NCI-H82 treated with DMSO at 0.1 percent for 48 hours (cell line): ENCODE data around the gene ERBB4.

Experiments used
- DNase-seq: peaks from one replicate; lab custom pipeline; 2025; ENCODE audit not compliant: unreplicated experiment; lab: John Stamatoyannopoulos, UW

ERBB4 gene

GRCh38 chr2:212538305-212539071 is at the start of gene ERBB4:
Gene ERBB4 (minus strand): TSS chr2:212538802. CDS start chr2:212538530, 272 bp downstream.
- DNase-seq, result no peak

GRCh38 chr2:212580117-212580516 is 41.5 kb upstream of the ERBB4 start:
- DNase-seq, result no peak

GRCh38 chr2:212556296-212556695 is 17.7 kb upstream of the ERBB4 start:
- DNase-seq, result no peak

- no peak for DNase-seq
These were observed 15.6 kb upstream of the ERBB4 start for GRCh38 chr2:212554233-212554632.

GRCh38 chr2:212549941-212550340 is 11.3 kb upstream of the ERBB4 start:
- no peak for DNase-seq

- DNase-seq, result no peak
These were observed 10.9 kb upstream of the ERBB4 start for GRCh38 chr2:212549463-212549862.

GRCh38 chr2:212548455-212548819 is 9.8 kb upstream of the ERBB4 start:
- peak; percentile 15 for DNase-seq

GRCh38 chr2:212547716-212548454 is 9.3 kb upstream of the ERBB4 start:
- DNase-seq, result no peak

- DNase-seq, result no peak
These were observed 8.1 kb upstream of the ERBB4 start for GRCh38 chr2:212546669-212547068.

- no peak for DNase-seq
These were observed 1.7 kb upstream of the ERBB4 start for GRCh38 chr2:212540341-212540740.

GRCh38 chr2:212539072-212539880 is 674 bp upstream of the ERBB4 start:
- no peak for DNase-seq

GRCh38 chr2:212537726-212538304 is 787 bp downstream of the ERBB4 start:
- no peak for DNase-seq

- DNase-seq, result no peak
These were observed 1.5 kb downstream of the ERBB4 start for GRCh38 chr2:212536817-212537725.

- DNase-seq, result no peak
These were observed 2.4 kb downstream of the ERBB4 start for GRCh38 chr2:212535996-212536816.

- no peak for DNase-seq
These were observed 4.3 kb downstream of the ERBB4 start for GRCh38 chr2:212534336-212534735.

- no peak for DNase-seq
These were observed 6.0 kb downstream of the ERBB4 start for GRCh38 chr2:212532585-212532984.

- DNase-seq, result no peak
These were observed 6.5 kb downstream of the ERBB4 start for GRCh38 chr2:212532087-212532486.

GRCh38 chr2:212531499-212531898 is 7.1 kb downstream of the ERBB4 start:
- DNase-seq, result no peak

GRCh38 chr2:212530991-212531390 is 7.6 kb downstream of the ERBB4 start:
- no peak for DNase-seq
